HG03097 (cell line): ENCODE data around the gene PPIF.

ENCODE experiments used
- ATAC-seq: cut with Tn5 transposase; IDR thresholded peaks from one replicate; pipeline ENCODE4 v1.9.1; 2021; ENCODE audit not compliant: unreplicated experiment, low FRiP score

PPIF gene

GRCh38 chr10:79347226-79347893 is at the start of gene PPIF:
Gene PPIF, plus strand, starts transcription at chr10:79347469. Its CDS starts 80 bp downstream, at chr10:79347549.
- ATAC-seq, result peak; percentile 76

GRCh38 chr10:79298403-79299244 is 48.6 kb upstream of the PPIF start:
- ATAC-seq, result no peak

GRCh38 chr10:79299397-79300241 is 47.6 kb upstream of the PPIF start:
- no peak for ATAC-seq

GRCh38 chr10:79300711-79301110 is 46.6 kb upstream of the PPIF start:
- ATAC-seq, result no peak

GRCh38 chr10:79301754-79302530 is 45.3 kb upstream of the PPIF start:
- no peak for ATAC-seq

GRCh38 chr10:79303631-79304478 is 43.4 kb upstream of the PPIF start:
- no peak for ATAC-seq

GRCh38 chr10:79304479-79305087 is 42.7 kb upstream of the PPIF start:
- no peak for ATAC-seq

GRCh38 chr10:79305515-79305914 is 41.8 kb upstream of the PPIF start:
- ATAC-seq, result no peak

- no peak for ATAC-seq
These were observed 41.3 kb upstream of the PPIF start for GRCh38 chr10:79305988-79306387.

- ATAC-seq, result no peak
These were observed 40.5 kb upstream of the PPIF start for GRCh38 chr10:79306644-79307220.

- ATAC-seq, result no peak
These were observed 39.3 kb upstream of the PPIF start for GRCh38 chr10:79308016-79308415.

GRCh38 chr10:79308969-79309665 is 38.2 kb upstream of the PPIF start:
- ATAC-seq, result no peak

- no peak for ATAC-seq
These were observed 36.9 kb upstream of the PPIF start for GRCh38 chr10:79310200-79310865.

- no peak for ATAC-seq
These were observed 36.2 kb upstream of the PPIF start for GRCh38 chr10:79310911-79311573.

GRCh38 chr10:79311581-79312407 is 35.5 kb upstream of the PPIF start:
- ATAC-seq, result no peak

GRCh38 chr10:79312601-79313187 is 34.6 kb upstream of the PPIF start:
- no peak for ATAC-seq
